OCI-M1 (cell line): ENCODE data around the gene ANKRD17.
A peak's percentile ranks its signal among the peaks of the same experiment; 100 is the strongest.

ENCODE experiments used
- DNase-seq: peaks from one replicate; lab custom pipeline; 2025; lab: John Stamatoyannopoulos, UW

Gene ANKRD17

GRCh38 chr4:73109493-73109892 lies 149.1 kb downstream of the ANKRD17 start:
- DNase-seq = no peak

DNA sequence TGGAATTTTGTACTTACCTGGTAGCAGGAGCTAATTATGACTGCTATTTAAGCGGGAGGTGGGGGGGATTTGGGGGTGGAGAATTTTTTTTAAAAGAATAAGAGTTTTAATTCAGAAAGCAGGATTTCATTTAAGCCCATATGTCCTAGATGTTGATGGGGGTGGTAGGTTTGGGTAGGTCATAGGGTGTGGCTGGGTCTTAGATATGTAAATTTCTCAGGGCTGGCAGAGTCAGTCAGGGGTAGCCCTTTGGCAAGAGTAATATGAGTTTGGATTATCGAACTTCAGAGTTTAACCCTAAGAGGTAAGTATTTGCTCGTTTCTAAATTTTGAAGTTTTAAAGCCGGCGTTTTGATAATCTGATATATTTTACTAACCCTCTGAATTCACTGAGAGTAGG lies 153.9 kb downstream of the ANKRD17 start:
- peak; percentile 36 for DNase-seq

DNA sequence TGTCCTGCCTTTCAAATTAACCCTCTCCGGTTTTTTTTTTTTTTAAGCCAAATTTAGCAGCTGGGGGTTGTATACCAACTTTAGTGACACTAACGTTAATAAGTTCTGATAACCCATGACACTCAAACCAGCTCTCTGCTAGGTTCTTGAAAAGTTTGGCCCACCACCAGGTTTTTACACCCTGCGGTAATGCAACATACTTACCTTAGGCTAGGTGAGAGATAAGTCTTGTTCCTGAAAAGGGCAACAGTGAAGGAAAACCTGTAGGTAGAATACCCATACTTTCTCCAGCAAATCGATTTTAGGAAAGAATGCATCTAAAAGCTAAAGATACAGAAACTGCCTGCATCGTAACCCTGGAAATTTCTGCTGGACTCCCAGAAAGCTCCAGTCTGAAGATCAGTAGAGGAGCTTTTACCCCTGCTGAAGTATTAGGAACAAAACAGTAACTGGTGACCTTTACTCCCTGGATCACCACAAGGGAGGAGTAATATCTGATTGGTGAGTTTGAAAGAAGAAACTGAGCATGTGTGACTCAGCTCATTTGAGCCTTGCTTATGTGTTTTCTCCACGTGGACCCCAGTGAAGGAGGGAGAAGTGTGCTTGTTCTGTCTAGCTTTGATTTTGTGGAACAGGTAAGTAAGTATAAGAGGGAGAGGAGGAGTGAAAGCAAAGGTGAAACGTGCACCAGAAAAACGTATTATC lies 154.6 kb downstream of the ANKRD17 start:
- DNase-seq = peak; percentile 90

- DNase-seq = no peak
These were observed 159.5 kb downstream of the ANKRD17 start for GRCh38 chr4:73099143-73099542.

DNA sequence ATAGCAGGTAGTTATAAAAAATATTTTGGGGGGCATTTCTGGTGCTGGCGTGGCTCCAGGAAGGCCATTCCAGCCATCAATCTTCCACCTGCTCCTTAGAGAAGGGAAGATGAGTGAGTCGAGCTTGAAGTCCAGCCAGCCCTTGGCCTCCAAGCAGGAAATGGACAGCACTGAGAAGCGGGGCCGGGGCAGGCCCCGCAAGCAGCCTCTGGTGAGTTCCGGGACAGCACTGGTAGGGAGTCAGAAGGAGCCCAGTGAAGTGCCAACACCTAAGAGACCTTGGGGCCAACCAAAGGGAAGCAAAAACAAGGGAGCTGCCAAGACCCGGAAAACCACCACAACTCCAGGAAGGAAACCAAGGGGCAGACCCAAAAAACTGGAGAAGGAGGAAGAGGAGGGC lies 159.9 kb downstream of the ANKRD17 start:
- DNase-seq = no peak

DNA sequence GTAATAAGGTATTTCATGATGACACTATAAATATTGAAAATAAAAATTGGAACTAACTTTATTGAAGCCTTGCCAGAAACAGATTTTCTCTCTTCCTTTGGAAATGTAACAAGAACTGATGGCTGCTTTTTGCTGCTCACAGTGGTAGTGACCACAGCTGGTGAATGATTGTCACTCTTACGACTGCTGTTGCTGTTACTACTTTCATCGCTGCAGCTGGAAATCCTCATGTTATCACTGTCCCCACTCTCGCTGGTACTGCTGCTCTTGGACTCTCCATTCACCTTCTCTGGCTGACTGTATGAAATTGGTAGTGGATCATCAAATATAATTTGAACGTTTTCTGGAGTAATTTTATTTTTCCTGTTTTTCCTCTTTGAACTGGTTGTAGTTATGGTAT lies 160.6 kb downstream of the ANKRD17 start:
- no peak for DNase-seq

DNA sequence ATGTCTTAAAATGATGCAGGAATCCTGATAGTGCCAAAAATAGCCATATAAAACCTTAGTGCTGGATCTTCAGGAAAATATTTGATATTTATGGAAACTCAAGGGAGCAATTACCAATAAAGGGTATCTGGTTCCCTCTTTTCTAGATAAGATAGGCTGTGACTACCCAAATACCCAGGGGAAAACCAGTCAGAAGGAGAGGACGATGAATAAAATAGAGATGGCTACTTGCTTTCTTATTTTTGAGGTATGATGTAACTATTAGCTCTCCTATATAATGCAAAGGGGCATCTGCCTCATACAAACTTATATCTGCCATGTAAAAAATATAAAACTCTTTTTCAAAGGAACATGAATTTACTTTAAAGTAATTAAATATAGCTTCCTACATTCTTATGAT lies 165.7 kb downstream of the ANKRD17 start:
- DNase-seq = no peak

DNA sequence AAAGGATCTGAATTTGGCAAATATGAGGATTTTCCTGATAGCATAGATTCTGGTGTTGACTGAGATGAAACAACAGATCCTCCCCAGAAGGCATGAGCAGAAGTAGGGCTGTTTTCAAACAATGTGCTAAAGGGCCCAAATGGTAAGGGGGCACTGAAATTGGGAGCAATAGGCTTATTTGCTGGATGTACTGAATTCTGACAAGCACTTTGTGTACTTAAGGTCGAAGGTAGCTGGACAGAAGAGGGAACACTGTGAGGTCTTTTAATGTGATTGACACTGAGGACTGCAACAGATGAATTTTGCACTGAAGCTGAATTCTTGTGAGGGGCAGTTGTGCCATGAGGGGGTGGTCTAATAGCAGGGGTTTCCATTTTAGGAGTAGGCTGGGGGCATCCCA lies 167.9 kb downstream of the ANKRD17 start:
- no peak for DNase-seq

GRCh38 chr4:73087871-73088270 lies 170.7 kb downstream of the ANKRD17 start:
- no peak for DNase-seq

DNA sequence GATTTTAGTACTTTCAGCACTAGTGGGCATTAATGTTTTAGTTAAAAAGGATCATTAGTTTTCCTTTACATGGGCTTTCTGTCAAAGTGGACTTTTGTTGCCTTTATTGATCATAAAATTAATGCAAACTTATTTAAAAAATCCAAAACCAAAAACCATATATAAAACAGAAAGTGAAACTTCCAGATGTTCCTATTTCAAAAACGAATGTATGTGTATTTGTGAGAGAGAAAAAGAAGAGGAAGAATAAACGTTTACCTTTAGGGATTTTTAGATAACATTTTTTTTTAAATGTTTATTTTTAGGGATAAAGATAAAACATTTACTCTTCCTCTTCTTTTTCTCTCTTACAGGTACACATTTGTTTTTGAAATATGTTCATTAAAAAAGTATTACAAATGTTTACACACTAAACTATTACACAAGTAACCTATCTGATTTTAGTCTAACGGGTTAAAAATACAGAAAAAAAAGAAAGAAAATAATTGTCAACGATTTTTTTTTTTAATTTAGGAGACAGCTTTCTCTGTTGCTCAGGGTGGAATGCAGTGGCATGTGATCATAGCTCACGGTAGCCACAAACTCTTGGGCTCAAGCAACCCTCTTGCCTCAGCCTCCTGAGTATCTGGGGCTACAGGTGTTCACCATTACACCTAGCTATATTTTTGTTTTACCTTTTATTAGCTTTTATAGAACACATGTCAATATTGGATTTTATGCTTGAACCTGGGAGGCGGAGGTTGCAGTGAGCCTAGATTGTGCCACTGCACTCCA lies 172.3 kb downstream of the ANKRD17 start:
- DNase-seq = peak; percentile 58

DNA sequence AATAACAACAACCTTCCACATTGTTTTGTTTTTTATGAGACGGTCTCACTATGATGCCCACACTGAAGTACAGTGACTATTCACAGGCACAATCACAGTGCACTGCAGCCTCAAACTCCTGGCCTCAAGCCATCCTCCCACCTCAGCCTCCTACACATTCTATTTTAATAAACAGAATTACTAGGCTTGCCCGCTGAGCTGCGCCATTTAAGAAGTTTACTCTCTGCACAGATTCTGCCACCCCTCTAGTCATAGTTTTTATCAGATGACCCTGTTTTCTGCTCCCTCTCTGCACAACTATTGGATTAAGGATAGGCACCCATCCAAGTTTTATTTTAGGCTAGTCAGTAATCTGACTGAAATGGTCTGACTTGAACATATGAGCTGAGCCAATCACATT lies 177.8 kb downstream of the ANKRD17 start:
- DNase-seq = no peak

DNA sequence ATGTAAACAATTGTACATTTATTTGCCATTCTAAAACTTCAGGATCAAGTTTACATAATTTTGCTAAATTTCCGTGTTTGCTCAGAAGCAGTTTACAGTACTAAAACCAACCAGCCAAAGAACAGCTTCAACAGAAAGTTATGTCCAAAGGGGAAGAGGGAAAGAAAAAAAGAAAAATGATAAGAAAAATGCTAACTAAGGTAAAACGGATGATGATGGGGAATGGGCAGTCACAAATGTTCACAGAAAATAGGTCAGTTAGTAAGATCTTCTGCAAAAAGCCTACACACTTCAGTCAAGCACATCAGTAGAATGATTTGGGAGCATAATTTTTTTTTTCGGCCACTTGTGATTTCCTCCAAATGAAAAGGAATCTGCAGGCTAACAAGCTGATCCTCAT lies 182.8 kb downstream of the ANKRD17 start:
- DNase-seq = no peak

DNA sequence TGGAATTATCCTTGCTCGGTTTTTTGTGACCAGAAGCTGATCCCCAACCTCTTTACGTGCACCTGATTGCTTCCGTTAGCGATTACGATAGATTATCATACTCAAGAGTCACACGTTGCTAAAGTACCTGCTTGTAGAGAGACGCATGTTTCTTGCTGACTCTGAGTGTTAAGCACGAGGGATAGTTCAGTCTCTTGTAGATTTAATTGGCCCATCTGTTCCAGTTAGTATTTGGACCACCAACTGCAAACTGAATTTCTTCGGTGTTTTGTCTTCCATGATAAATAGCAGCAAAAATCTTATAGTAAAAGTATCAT lies 188.6 kb downstream of the ANKRD17 start:
- DNase-seq = no peak

- DNase-seq = peak; percentile 99
These were observed 189.1 kb downstream of the ANKRD17 start, which contains the start of gene COX18 for GRCh38 chr4:73069338-73070073. TSS of gene COX18 (minus strand) at chr4:73069716. CDS start at chr4:73069649, 67 bp downstream.

GRCh38 chr4:73068491-73069337 lies 189.9 kb downstream of the ANKRD17 start:
- peak; percentile 85 for DNase-seq

DNA sequence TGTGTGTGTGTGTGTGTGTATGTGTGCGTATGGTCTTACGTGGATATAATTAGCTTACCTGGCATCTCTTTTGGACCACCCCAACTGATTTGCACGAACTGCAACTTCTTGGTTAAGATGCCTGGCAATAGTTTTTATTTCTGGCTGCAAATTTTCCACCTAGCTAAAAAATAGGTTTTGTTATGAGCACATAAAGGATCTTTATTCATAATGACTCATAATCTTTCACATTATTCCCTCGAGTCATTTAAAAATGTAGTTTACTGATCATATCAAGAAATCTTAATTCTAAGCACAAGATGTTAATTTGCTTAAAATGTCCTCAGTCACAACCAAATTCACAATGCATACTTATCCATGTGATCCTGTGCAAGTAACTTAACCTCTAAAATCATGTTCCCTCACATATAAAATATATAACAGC lies 190.6 kb downstream of the ANKRD17 start:
- DNase-seq = no peak

DNA sequence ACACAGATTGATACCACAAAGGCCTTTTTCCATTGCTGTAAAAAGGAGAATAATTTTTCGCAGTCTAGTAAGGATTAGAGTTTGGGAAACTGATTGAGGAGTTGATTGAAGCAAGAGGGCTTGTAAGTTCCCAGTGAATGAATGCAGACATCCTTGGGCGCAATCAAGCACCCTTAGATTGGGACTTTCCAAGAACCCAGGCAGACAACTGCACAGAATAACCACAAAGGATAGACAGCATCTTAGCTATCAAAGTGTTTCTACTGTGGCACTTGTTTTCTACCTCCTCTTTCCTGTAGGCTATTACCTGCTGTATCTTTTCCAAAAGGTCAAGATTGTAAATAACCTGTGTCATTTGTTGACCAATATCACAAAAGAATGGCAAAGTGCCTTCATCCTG lies 191.7 kb downstream of the ANKRD17 start:
- no peak for DNase-seq

DNA sequence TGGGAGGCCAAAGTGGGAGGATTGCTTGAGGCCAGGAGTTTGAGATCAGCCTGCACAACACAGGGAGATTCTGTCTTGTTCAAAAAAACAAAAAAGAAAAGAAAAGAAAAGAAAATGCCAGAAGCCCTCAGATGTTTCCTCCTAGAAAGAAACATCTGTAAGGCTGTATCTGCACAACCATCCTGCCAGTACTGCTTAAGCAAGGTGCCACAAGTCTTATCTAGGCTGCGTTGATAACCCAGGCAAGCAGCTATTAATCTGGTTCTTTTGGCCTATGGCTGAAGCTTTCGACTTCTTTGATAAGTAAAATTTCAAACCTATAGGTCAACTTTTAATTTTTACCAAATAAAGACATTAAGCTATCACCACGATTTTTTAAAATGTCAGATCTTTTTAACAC lies 192.2 kb downstream of the ANKRD17 start:
- peak; percentile 8 for DNase-seq

- no peak for DNase-seq
These were observed 194.1 kb downstream of the ANKRD17 start for GRCh38 chr4:73064536-73064935.

DNA sequence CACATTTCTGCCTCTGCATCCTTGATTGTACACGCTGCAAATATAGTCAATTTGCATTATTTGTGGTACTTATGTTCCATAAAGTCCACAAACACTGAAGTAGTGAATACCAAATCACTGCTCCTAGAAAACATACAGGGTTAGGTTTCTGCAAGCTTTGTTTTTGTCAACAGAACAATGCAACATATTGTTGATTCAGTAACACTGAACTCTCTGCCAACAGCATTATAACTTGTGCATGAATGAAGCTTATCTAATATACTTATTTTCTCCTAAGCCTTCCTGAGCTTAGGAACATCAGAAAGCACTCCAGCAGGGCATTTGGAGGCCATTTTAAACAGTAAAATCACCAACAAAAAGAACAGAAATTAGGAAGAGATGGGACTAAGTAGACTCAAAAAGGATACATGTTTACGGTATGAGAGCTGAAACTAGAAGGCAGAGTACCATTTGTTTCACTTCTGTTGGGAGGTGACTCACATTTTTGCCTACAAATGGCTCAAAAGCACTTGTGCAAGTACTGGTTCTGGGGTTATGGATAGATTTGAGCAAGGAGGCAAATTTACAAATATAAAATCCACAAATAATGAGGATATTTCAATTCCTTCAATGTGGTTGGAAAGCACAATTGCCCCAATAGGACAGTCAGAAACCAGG lies 203.2 kb downstream of the ANKRD17 start:
- no peak for DNase-seq

DNA sequence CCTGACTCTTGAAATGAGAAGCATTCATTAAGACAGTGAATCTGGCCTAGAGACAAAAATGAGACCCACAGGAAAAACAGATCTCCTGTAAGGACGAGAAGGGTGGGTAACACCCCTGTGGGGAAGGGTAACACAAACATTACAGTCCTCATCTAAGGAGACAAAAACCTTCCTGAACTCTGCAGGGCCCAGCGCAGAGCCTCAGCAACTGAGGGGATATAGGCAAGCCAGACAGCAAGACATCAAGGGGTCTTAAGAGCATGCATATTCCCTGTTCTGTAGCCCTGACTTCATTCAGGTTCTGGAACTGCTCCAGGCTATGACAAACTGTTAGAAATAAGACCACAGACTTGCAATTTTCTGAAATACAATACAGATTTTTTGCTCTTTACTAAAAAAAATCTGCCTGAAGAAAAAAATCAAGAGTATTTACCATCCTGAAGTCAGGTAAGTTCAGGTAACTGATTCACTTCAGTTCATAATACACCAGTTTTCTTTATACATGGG lies 204.6 kb downstream of the ANKRD17 start:
- no peak for DNase-seq
